ENCODE results near the gene MAD2L2.

Gene MAD2L2

DNA sequence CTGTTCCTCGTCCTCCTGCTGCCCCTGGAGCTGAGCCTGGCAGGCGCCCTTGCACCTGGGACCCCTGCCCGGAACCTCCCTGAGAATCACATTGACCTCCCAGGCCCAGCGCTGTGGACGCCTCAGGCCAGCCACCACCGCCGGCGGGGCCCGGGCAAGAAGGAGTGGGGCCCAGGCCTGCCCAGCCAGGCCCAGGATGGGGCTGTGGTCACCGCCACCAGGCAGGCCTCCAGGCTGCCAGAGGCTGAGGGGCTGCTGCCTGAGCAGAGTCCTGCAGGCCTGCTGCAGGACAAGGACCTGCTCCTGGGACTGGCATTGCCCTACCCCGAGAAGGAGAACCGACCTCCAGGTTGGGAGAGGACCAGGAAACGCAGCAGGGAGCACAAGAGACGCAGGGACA lies 25.3 kb upstream of the MAD2L2 start:
- H3K27ac ChIP-seq: no peak overlapping the region
- H3K4me3 ChIP-seq: no peak overlapping the region

GRCh38 chr1:11705596-11705995 lies 24.6 kb upstream of the MAD2L2 start:
- H3K27ac ChIP-seq: no peak overlapping the region
- no peak overlapping the region for H3K4me3 ChIP-seq

GRCh38 chr1:11704691-11705475 lies 23.9 kb upstream of the MAD2L2 start:
- H3K27ac ChIP-seq: no peak overlapping the region
- H3K4me3 ChIP-seq: no peak overlapping the region

DNA sequence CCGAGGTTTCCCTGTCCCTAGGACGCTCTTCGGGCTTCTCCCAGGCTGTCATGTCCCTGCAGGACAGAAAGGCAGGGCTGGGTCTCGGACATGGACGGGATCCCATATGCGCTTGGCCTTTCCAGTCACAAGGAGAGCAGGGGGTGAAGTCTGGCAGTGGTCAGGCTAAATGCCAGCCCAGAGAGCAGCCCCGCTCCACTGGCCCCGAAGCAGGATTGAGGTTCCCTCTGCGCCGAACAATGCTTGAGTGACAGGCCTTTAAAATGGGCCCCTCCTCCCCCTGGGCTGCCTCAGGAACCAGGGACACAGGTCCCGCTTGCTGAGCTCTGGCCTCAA lies 23.2 kb upstream of the MAD2L2 start:
- no peak overlapping the region for H3K4me3 ChIP-seq
- H3K27ac ChIP-seq: no peak overlapping the region

GRCh38 chr1:11703357-11704193 lies 22.6 kb upstream of the MAD2L2 start:
- H3K27ac ChIP-seq: no peak overlapping the region
- no peak overlapping the region for H3K4me3 ChIP-seq

DNA sequence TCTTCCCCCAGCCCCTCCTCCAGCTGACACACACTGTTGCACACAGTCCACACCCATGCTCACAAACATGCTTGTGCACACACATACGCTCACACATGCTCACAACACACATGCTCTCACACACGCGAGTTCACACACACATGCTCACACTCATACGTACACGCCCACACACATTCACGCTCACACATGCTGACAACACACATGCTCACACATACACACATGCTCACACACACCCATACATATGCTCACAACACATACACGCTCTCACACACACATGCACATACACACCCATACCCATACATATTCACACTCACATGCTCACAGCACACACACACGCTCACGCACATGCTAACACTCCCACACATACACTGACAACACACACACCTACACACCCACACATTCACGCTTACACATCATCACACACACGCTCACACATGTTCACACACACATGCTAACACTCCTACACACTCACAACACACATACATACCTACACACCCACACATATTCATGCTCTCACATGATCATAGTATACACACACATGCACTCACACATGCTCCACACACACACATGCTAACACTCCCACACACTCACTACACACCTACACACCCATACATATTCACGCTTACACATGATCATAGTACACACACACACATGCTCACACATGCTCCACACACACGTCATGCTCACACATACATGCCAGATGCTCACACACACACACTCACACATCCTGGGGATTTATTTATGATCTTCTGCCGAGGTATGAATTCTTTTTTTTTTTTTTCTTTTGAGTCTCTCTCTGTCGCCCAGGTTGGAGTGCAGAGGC lies 21.2 kb upstream of the MAD2L2 start:
- H3K4me3 ChIP-seq: no peak overlapping the region

GRCh38 chr1:11701551-11701961 lies 20.6 kb upstream of the MAD2L2 start:
- Histone ChIP-seq H3K27ac (no peak overlapping the region), H3K4me3 (no peak overlapping the region)

More for the DNA sequence above, 21.2 kb upstream of the MAD2L2 start:
- no peak overlapping the region for H3K27ac ChIP-seq

DNA sequence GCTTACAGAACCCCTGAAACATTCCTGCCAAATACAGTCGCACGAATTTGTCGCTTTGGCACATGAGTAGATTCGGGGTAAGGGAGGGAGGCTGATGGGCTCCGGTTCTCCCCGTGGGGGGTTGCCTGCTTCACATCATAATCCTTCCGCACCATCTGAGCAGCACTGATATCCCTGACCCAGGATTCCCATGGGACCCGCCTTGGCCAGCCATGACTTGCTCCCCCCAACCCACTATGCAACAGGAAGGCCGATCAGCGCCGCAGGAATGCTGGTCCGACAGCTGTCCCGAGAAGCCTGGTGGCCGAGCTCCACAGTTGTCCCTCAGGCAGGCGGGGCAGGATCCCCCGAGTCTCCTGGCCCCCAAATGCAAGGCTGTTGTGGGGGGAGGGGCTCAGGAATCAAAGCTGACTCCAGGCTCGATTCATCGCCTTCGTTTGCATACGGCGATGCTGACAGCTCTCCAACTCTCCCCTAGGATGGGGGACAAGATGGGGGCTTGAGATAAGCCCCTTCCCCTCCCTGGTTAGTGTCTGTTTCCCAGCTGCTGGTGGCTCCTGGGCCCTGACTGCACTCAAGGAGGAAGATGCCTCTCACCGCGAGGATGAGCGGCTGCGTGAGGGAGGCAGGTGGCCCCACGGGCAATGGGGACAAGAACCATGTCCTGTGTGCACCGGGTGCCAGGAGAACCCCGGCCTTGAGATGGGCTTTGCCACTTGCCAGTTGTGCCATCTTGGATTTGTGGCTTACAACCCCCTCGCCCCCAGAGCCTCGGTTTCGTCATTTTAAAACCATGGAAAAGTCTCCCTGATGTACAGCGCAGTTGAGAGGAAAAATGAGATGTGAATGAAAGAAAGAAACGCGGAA lies 19.9 kb upstream of the MAD2L2 start:
- Histone ChIP-seq H3K27ac (no peak overlapping the region), H3K4me3 (no peak overlapping the region)

DNA sequence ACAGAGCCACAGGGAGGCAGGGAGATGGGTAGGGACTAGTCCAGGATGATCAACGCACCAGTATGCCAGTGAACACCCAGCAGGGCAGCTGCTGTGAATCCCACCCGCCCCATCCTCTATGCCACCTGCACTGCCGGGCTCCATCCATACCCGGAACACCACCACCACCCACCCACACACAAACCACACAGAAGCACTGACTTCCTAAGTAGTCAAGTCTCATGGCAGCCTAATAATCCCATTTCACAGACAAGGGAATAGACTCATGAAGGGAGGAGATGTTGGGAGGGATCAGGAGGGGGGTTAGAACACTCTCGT lies 16.9 kb upstream of the MAD2L2 start:
- H3K4me3 ChIP-seq: no peak overlapping the region
- H3K27ac ChIP-seq: no peak overlapping the region

DNA sequence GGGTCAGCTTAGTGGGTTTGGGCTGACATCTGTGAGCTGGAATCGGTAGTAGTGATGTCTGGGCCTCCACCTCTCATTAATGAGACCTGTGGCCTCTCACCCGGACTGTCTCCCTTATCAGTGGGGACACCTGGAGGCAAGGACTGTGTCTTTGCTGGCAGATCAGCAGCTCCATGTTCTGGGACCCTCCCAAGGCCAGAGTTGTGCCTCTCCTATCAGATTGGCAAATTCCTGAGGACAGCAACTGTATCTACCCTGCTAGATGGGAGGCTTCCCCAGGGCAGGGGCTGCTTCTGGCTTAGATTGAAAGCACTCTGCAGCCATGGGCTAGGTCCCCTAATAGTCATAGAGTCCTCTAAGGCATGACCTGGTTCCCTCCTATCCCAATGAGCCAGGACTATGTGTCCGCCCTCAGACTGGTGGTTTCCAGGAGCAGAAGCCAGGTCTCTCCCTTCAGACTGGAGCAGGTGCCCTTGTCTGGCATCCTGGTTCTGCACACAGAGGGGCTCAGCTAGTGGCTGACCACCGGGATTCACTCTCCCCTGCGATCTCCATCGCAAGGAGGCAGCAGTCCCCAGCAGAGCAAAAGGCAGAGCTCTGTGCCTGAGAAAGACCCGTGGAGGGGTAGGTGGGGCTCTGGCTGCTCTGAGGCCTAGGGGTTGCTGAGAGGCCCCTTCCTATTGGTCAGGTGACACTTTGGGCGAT lies 16.4 kb upstream of the MAD2L2 start:
- H3K27ac ChIP-seq: no peak overlapping the region
- no peak overlapping the region for H3K4me3 ChIP-seq

DNA sequence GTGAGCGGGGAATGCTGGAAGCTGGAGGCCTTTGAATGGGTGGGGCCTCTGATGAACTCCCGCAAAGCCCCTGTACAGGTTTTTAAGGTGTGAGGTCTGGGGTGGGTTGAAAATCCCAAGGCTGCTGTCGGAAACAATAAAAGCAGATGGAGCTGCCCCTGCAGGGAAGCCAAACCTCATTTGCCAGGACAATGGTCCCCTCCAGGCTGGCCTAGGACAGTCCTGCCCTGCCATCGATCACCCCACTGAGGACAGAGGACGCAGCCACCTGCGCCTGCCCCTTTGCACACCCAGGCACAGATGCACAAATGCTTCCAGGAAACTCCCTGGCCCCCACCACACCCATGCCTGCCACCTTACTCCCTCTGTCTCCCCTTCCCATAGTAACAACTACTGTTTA lies 14.9 kb upstream of the MAD2L2 start:
- Histone ChIP-seq H3K27ac (no peak overlapping the region), H3K4me3 (no peak overlapping the region)

- no peak overlapping the region for H3K4me3 ChIP-seq
- H3K27ac ChIP-seq: no peak overlapping the region
These were observed 13.0 kb upstream of the MAD2L2 start for GRCh38 chr1:11693917-11694316.

- no peak overlapping the region for H3K4me3 ChIP-seq
These were observed 12.2 kb upstream of the MAD2L2 start for GRCh38 chr1:11693024-11693590.

DNA sequence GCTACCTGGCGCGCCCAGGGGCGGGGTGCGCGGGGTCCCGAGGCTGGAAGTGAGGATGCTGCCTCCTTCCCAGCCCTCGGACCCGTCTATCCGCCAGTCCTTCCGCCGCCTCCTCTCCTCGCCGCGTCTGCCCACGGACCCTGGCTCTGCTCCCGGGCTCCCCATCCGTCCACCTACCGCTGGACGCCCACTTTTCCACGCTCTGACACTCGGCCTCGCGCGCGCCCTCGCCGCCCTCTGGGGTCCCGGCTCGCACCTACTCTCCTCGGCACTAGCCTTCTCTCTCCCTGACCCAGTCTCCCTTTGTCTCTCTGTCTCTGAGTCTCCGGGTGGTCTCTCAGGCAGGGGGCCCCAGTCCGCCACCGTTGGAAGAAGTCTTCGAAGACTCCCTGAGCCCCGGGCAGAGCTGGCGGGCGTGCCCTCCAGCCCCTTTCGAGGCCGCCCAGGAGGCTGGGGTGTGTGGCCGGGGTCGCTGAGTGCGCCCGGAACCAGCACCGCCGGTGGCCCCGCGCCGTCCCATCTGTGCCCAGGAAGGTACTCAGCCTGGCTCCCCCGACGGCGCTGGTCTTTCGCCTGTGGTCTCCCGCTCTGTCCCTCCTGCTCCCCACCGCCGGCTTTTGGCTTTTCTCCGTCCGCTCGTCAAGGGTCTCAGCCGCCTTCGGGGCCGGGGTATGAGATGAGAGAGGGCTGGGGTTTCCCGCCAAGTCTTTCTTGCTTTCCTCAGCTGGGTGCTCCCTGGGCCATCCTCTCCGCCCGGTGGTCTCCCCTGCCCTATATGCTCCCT lies 11.2 kb upstream of the MAD2L2 start:
- no peak overlapping the region for H3K27ac ChIP-seq
- H3K4me3 ChIP-seq: peak overlapping the region in 6 of 7 experiments; percentile 14 to 47 (median 28)

More at GRCh38 chr1:11693024-11693590, 12.2 kb upstream of the MAD2L2 start:
- no peak overlapping the region for H3K27ac ChIP-seq

DNA sequence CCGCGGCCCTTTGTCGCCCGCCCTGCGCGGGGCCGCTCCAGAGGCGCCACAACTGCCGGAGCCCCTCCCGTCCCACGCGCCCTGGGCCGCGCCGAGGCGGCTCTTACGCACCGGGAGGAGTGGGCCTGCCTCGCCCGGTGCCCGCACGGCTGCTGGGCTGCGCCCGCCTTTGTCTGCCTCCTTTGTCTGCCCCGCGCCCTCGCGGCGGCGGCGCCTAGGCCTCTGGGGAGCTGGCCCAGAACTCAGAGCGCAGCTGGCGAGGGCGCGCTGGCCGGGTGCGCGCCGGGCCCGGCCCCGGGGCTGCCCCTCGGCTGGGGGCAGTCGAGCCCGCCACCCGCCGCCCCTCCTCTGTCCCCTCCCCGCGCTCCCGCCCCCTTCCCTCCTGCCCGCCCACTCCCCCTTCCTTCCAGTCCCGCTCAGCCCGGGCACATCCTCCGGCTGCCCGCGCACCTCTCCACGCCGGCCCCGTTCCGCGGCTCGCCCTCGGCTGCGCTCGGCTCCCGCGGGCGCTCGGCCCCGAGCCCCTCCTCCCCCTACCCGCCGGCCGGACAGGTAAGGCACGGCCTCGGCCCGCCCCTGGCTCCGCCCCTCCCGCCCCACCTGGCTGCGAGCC lies 10.5 kb upstream of the MAD2L2 start, which contains the start of gene DRAXIN:
DRAXIN (plus strand) TSS at position 409 of the 613 bp plus-strand sequence. CDS start 14,549 bp downstream, outside the sequence.
- peak within 1 kb of the TSS in 6 of 7 experiments; percentile 14 to 47 (median 28) for H3K4me3 ChIP-seq

DNA sequence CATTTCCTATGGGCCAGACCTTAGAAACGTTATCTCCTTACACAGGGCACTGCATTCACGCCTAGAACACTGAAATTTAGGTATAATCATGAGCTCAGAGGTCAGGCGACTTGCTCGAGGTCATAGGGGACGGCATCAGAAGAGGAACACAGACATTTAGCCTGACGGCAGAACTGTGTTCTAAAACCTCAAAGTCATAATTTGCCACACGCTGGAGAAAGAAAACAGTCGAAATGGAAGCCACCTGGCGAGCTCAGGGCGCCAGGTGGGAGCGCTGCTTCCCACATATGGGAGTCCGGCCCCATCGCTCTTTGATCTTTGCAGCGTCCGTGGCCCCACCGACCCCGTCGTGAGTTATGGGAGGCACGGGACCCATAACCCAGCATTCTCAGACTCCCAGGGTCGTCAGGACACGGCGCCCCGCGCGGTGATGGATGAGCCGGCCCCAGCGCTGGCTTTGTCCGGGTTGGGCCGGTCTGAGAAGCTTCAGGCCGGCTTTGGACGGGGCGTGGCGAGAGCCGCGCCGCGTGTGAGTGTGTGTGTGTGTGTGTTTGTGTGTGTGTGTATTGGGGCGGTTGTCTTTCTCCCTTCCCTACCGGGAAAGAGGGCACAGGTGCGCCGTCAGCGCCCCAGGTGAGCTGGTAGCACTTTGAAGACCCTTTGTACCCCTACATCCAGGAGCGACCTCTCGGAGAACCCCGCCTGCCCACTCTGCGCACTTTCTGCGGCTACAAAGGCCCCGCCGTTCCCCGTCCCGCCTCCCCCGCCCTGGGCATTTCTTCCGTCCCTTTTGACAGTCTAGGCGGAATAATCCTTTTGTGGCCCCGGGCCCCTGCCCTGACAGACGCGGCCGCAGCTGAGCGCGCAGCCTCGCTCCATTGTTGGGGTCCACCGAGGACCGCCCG lies 9.7 kb upstream of the MAD2L2 start:
- Histone ChIP-seq H3K4me3 (peak overlapping the region in 6 of 7 experiments; percentile 14 to 47 (median 28)), H3K27ac (peak overlapping the region in 1 of 21 experiments; percentile 37)

More for the DNA sequence above, 10.5 kb upstream of the MAD2L2 start, which contains the start of gene DRAXIN:
- H3K27ac ChIP-seq: peak within 1 kb of the TSS in 1 of 21 experiments; percentile 37

Measured in skin epidermis (tissue), 12 donors.